ENCODE measurements around the gene RGS9BP. TPM values are rescaled to one million over a fixed set of nuclear protein-coding genes. Genes with fewer than 3 reads are reported as not detected.
"Not testable (repeated sequence)": the region's sequence is repeated elsewhere in the genome, so short reads cannot be mapped to it uniquely, and the experiment has no call there.

RGS9BP gene
- polyA plus RNA-seq, 10 donors, result 0.08 to 0.99 (median 0.18) TPM; not detected in 2

DNA sequence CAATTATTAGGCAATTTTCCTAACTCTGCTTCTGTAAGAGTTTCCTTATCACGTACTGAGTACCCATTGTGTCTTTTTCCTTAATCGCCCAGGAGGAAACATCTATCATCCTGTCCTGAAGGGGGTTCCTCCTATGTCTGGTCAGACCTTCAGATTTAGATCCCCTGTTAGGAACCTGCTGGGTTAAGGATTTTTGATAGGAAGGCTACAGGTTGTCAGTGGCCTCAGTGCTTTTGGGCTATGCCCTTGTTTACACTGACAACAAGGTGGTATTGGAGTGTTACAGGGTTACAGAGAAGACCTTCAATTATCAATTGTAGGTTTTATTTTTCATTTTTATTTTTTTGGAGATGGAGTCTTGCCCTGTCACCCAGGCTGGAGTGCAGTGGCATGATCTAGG is 19.2 kb downstream of the RGS9BP start:
- DNase-seq, result not testable (repeated sequence)

- DNase-seq, result not testable (repeated sequence)
Measured at GRCh38 chr19:32695506-32695905, 19.9 kb downstream of the RGS9BP start.

DNA sequence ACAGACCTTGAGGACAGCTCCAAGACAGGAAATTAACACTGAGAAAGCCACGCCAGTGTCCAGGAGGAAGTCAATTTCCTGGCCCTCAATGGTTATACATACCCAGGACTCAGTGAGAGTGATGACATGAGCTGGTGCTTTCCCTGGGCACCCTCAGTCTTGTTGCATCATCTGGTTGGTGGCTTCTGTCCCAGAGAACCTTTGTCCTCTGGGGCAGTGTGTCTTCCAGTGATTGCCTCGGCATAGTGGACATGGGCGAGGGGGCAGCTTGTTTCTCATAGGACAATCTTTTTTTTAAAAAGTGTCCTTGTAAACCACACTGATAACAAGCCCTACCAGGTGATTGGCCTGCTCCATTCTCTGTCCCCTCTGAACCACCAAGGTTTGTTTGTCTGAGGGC is 21.1 kb downstream of the RGS9BP start:
- not testable (repeated sequence) for DNase-seq

GRCh38 chr19:32700129-32700528 is 24.5 kb downstream of the RGS9BP start:
- not testable (repeated sequence) for DNase-seq

DNA sequence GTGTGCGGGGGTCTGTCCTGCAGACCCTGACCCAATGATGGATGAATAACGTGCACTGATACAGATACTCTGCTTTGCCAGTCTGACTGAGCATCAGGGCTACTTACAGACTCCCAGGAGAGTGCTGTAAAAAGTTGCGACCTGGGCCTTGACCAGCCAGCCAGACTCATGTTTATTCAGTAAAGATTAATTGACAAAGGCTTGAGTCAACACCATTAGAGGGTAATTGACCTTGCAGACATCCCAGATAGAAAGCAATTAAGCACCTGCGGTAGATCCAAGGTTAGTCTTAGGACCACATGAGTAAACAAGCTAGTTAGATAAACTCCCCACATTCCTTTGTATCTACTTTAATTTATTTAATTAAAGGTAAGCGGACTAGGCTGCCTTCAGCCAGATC is 26.4 kb downstream of the RGS9BP start:
- no peak for DNase-seq

- not testable (repeated sequence) for DNase-seq
Measured at GRCh38 chr19:32704006-32704405, 28.4 kb downstream of the RGS9BP start.

DNA sequence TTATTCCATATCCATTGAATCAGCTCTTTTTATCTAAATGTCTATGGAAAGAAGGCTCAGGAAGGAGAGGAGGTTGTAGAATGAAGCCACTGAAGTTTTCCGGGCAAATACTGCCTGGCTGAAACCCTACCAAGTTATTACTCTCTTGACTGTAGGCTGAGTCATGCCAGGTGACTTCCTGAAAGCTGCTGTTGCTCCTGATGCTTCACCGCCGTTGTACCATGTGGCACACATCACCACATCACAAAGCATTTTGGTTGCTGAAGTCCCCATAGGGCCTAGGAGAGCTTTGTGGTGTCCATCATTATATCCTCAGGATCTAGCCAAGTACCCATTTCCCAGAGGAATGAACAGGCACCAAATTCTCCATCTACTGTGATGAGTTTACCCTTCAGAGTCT is 32.8 kb downstream of the RGS9BP start:
- no peak for DNase-seq

- DNase-seq, result no peak
Measured at GRCh38 chr19:32709032-32709431, 33.4 kb downstream of the RGS9BP start.

- DNase-seq, result no peak
Measured at GRCh38 chr19:32711747-32712146, 36.1 kb downstream of the RGS9BP start.

DNA sequence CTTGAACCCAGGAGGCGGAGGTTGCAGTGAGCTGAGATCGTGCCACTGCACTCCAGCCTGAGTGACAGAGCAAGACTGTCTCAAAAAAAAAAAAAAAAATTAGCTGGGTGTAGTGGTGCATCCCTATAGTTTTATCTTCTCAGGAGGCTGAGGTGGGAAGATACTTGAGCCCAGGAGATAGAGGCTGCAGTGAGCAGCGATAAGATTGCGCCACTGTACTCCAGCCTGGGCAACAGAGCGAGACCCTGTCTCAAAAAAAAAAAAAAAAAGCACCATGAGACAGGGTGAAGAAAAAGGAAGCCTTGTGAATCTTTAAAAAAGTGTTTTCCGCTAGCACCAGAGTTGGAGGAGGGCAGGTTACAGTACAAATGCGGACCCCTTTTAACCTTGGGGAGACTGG is 40.6 kb downstream of the RGS9BP start:
- not testable (repeated sequence) for DNase-seq

GRCh38 chr19:32717496-32717895 is 41.8 kb downstream of the RGS9BP start:
- no peak for DNase-seq

- no peak for DNase-seq
Measured at GRCh38 chr19:32718286-32718685, 42.6 kb downstream of the RGS9BP start.

- DNase-seq, result no peak
Measured at GRCh38 chr19:32719611-32720059, 44.0 kb downstream of the RGS9BP start, which contains the start of gene TDRD12. TDRD12 (plus strand) TSS chr19:32719767; CDS start chr19:32720073, 306 bp downstream.

- no peak for DNase-seq
Measured at GRCh38 chr19:32720216-32720935, 44.7 kb downstream of the RGS9BP start.

- no peak for DNase-seq
Measured at GRCh38 chr19:32720936-32721250, 45.2 kb downstream of the RGS9BP start.

Other genes starting within 250 kb of the RGS9BP start
- 100 to 1,000 TPM; 115 to 144 (median 130) TPM for gene PDCD5, start 94.7 kb upstream of the RGS9BP start, polyA plus RNA-seq (ENCODE audit: insufficient read length in 10 of 10)
- gene ANKRD27, start 668 bp upstream of the RGS9BP start, polyA plus RNA-seq (ENCODE audit: insufficient read length in 10 of 10), result 10 to 100 TPM in 8 of 10 donors, 1 to 10 TPM in 2; 9.3 to 15.4 (median 12.0) TPM
- 10 to 100 TPM in 1 of 10 donors, 1 to 10 TPM in 9; 6.2 to 10.6 (median 8.1) TPM for gene NUDT19, start 16.0 kb downstream of the RGS9BP start, polyA plus RNA-seq (ENCODE audit: insufficient read length in 10 of 10)
- 1 to 10 TPM in 1 of 10 donors, under 1 TPM in 9; 0.10 to 1.3 (median 0.32) TPM for gene TDRD12, start 43.9 kb downstream of the RGS9BP start, polyA plus RNA-seq (ENCODE audit: insufficient read length in 10 of 10)
- gene SLC7A9, start 193.9 kb downstream of the RGS9BP start, polyA plus RNA-seq (ENCODE audit: insufficient read length in 10 of 10), result under 1 TPM; 0.12 to 0.72 (median 0.60) TPM